HG03175 (cell line): ENCODE results near the gene ANKRD6.
"Not testable (repeated sequence)": the region's sequence is repeated elsewhere in the genome, so short reads cannot be mapped to it uniquely, and the experiment has no call there.

ENCODE experiments used
- ATAC-seq: cut with Tn5 transposase; IDR thresholded peaks from one replicate; pipeline ENCODE4 v1.9.1; 2021; ENCODE audit warnings: mild to moderate bottlenecking, moderate library complexity; ENCODE audit not compliant: unreplicated experiment

ANKRD6 gene

DNA sequence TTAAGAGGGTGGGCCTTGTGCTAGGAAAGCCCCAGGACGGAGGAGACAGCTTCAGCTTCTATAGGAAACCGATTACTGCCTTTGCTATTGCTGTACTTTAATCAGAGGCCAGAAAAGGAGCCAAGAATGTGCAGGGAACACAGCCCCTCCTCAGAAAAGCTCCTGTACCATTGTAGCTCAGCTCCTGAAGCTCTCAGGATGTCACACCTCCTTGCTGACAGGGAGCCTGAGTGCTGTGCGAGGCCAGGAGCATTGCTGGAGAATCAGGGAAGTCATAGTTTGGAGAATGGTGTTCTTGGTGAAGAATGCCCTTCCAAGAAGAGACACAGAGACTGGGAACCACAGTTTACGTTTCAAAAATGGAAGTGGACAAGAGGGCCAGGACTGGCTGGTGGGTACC is 158.8 kb downstream of the ANKRD6 start:
- no peak for ATAC-seq

DNA sequence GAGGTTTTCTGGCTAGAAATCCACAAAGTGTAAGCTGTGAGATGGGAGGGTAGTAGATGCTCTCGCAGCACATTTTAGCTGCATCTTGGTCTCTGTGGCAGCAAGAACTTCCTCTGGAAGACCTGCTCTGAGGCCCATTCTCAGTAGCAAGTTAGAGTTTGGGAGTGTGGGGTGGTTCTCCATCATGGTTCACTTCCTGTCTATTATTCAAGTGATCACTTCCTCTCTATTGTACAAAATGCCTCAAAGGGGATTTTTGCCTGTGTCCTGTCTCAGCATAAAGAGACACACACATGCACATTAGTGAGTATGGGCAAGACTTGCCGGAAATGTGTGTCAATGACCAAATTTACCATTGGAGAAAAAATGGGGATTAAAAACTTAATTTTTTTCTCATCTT is 163.1 kb downstream of the ANKRD6 start:
- ATAC-seq = peak; percentile 89

DNA sequence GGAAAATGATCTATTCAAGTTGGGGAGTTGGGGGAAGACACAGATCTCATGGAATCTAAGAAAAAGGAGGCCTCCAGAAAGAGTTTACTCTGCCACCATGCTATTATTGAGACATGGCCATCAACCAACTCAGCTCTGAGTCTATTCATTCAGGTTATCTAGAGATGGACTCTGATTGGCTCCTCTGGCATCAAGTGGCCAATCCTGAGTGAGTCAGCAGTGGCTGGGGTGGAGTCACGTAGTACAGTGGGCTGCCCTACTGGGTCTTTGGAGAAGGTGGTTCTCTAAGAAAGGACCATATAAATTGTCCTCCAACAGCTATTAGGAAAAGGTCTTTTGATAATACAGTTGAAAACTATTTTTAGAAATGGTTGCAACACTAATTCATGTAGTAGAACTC is 163.5 kb downstream of the ANKRD6 start:
- no peak for ATAC-seq

DNA sequence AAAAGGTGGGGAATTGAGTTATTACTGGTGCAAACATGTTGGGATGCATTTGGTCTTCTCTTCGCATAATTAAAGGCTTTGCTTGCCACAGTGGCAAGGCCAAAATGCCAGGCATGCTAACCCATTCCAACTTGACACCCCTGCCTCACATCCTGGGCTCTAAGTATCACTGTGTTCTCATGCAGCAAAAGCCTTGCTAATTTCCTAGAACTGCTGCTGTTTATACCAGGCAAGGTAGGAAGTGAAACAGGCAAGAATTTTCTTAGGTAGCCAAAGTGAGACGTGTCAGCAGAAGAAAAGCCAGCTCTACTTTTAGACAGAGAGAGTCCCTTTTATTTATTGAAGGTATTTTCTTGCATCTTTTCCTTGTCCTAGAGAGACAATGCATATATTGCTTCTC is 164.4 kb downstream of the ANKRD6 start:
- no peak for ATAC-seq

DNA sequence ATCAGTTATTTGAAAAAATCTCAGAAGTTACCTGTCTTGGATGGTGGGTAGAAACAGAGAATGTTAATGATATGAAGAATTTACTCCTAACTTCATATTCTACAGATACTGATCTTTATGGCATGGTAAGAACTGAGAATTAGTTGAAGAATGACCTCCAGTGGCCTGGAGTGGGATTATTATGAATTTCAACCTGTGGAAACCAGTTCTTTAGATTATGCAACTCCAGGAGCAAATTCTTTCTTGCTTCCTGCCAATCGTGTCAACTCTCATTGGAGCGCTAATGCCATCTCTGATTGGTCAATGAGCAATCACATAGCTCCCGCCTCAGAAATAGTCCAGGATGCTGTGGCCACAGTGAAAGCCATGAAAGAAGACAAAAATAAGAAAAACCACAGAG is 165.0 kb downstream of the ANKRD6 start:
- no peak for ATAC-seq

DNA sequence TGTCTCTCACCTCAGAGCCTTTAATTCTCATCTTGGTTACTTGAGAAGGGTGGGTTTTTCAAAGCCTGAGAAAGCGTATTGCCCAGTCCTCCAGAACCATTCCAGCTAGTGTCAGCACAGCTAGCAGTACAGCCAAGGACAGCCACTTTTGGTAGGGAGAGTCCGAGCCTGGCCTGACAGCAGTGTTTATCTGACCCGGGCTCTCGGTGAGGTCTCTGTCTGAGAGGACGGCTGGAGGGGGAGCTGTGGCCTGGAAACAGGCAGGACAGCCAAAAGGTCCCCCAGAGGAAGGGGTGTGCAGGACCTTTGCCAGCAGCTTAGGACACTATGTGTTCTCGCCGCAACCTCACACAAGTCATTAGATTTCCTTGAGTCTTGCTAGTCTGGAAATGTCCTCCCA is 166.8 kb downstream of the ANKRD6 start:
- ATAC-seq = no peak

DNA sequence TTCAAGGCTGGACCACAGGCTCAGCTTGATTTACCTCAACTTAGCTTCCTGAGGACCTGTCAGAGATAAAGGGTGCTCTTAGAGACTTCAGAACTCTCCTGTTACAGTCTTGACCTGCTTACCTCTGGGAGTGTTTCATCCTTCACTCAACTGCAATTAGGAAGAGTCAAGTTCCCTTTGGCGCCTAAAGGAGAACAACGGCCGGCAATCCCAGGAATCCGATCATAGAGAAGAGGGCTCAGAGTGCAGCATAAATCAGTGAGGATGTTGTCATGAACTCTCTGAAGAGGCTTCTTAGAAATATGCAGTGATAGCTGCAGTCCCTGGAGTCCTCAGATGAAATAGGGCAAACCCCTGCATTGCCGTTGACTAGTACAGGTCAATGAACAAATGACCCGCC is 169.2 kb downstream of the ANKRD6 start:
- no peak for ATAC-seq

DNA sequence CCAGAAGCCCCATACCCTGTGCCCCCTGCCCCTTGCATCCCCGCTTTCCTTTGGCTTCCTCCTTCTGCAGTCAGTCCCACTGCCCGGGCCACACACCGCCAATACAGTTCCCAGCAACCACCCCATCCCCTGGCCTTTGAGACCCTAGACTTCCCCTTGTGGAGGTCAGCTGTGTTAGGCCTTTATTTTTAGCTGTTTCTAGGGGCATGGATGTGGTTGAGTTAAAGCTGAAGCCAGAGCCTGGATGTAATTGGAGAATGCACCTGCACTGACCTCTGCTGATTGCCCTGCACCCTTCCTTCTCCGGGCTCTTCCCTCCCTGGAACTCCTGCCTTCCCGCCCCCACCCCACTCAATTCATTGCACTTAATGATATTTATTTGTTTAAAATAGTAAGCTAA is 171.7 kb downstream of the ANKRD6 start:
- no peak for ATAC-seq

DNA sequence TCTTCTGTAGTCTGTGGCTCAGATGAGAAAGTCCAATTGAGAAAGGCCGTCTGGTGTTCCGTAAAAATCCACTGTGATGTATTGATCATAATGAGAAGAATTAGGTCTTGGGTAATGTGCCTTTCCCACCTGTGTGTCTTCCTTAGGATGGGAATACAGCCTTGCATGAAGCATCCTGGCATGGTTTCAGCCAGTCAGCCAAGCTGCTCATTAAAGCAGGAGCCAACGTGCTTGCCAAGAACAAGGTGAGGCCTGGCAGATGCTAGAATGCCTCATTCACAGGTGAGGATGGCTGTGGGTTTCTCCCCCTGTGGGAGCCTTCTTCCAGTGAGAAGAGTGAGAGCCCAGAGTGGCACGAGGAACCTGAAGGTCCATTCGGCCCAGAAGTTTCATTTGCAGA is 172.9 kb downstream of the ANKRD6 start:
- ATAC-seq = no peak

DNA sequence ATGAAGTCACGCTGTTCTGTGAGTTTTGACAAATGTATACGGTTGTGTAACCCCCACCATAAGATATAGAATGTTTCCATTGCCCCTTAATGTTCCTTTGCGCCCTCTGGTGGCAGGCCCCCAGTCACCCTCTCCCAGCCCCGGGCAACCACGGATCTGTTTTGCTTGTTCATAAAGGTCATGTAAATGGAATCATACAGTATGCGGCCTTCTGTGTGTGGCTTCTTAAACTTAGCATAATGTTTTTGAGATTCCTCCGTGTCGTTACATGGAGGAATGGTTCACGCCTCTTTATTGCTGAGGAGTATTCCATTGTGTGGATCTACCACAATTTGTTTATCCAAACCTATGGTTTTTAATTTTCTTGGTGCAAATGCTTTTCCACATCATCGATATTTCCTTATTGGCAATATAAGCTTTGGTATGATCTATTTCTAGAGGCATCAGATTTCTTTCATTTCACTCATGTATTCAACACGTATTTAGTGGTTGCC is 177.2 kb downstream of the ANKRD6 start:
- ATAC-seq = peak; percentile 59

DNA sequence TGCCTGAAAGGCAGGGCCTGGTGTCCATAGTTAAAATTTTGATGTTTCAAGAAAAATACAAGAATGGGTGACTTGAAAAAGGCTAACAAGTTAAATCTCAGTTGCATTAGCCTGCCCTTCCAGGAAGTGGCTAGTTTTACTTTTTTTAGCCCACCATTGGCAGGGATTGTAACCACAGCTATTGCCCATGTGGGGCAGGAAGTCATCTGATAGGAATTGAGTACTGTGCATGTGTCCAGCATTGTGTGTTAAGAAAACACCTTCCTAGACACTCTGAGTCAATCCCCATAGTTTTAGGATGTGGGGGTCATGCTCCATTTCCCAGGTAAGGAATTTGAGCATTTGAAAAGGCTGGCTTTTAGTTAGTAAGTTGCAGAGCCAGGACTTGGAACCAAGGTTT is 178.7 kb downstream of the ANKRD6 start:
- no peak for ATAC-seq

DNA sequence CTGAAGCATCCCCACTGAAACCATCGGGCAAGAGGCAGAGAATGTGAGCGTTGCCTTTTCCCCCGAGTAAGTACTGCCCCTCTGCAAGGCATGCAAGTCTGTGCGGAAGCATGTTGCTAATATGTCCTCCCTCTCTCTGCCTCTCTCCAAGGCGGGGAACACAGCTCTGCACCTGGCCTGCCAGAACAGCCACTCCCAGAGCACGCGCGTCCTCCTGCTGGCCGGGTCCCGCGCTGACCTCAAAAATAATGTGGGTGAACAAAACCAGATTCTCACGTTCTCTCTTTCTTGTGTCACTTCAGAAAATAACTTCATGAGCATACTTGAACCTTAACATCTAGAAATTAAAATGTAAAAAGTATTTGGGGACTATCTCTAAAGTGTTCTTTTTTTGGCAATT is 179.2 kb downstream of the ANKRD6 start:
- ATAC-seq = no peak

DNA sequence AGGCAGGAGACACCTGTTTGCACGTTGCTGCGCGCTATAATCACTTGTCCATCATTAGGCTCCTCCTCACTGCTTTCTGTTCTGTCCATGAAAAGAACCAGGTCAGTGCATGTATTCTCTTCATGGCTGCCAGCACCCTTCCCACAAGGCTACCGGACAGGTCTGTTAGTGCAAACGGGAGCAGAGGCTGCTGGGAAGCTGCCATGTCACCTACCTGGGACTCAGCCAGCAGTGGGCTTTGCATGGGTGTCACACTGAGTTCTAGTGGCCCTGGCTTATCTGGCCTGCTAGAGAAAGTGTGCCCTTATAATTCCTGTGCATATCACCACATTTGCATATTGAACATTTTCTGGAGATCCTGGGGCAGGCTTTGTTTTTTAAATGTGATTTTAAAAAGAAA is 180.8 kb downstream of the ANKRD6 start:
- ATAC-seq = no peak

DNA sequence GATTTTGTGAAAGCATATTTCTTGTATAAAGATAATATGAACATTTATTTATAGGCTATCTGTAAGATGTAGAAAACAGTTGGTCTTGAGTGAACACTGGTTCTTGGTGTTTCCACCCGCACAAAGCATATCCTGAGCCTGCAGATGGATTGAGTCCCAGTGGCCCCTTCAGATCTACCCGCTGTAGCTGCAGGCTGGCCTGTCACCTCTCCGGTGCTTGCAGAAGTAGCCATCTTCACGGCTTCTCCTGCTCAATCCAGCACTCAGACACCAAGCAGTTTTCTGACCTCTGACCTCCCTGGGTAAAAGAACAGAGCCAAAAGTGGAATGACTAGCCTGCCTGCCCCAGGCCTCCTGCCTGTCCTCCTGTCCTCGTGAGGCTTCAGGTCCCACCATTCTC is 182.9 kb downstream of the ANKRD6 start:
- ATAC-seq = no peak

DNA sequence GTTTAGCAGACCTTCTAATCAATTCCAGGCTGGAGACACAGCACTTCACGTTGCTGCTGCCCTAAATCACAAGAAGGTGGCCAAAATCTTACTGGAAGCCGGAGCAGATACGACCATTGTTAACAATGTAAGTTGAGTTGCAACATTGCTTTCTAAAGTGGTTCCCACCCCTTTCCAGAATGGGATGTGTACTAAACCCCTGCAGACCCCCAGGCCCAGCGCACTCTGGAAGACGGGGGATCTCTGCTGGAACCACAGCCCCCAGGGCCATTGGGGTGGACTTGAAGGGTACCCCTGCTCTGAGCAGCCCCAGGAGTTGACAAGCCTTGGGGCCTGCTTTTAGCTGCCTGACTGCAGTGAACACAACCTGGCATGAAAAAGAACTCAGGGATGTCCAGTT is 183.6 kb downstream of the ANKRD6 start:
- no peak for ATAC-seq

DNA sequence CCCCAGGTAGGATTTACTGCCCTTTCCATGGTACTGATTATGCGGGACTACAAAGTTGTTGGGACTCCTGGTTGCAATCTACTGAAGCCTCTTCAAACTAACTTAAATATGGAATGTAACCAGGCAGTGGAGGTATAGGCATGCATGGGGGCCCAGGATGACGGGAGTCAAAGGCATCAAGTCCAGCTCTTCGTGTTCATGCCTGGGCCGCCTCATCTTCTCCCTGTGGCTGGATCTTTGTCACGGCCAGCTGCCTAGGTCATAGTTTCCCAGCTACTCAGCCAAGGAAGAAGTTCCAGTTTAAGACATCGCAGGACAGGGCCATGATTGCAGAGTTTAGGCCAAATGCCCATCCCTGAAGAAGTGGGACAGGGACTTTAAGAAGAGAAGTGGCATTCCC is 185.1 kb downstream of the ANKRD6 start:
- no peak for ATAC-seq

DNA sequence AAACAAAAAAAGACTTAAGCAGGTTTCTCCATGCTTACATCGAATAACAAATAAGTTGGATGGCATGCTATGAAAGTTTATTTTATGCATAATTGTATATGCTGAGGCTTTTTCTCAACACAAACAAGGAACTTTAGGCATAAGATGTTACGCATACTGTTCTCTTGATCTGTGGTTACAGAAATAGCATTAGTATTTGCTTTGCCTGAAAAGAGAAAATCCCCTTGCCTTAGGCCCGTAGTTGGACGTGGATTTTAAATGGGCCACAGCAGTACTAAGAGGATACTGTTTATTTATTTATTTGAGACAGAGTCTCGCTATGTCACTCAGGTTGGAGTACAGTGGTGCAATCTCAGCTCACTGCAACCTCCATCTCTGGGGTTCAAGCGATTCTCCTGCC is 186.6 kb downstream of the ANKRD6 start:
- ATAC-seq = no peak

DNA sequence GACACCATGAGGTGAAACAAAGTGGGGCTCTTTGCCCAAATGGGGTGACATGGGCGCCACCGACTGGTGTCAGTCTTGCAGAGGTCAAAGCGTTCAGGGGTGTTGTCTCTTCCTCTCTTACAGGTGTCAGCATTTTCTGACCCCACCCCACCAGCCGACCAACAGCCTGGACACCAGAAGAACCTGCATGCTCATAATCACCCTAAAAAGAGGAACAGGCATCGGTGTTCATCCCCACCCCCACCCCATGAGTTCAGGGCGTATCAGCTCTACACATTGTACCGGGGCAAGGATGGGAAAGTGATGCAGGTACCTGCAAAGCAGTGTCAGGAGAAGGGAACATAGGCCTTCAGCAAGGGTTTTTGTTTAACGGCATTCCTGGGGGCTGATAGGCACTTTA is 190.8 kb downstream of the ANKRD6 start:
- ATAC-seq = no peak

DNA sequence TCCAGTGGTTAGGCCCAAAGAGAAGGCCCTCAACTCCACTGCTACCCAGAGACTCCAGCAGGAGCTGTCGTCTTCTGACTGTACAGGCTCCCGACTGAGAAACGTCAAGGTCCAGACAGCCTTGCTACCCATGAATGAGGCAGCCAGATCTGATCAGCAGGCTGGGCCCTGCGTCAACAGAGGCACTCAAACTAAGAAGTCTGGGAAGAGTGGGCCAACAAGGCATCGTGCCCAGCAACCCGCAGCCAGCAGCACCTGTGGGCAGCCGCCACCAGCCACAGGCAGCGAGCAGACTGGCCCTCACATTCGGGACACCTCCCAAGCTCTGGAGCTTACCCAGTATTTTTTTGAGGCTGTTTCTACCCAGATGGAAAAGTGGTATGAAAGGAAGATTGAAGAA is 197.5 kb downstream of the ANKRD6 start:
- ATAC-seq = no peak

DNA sequence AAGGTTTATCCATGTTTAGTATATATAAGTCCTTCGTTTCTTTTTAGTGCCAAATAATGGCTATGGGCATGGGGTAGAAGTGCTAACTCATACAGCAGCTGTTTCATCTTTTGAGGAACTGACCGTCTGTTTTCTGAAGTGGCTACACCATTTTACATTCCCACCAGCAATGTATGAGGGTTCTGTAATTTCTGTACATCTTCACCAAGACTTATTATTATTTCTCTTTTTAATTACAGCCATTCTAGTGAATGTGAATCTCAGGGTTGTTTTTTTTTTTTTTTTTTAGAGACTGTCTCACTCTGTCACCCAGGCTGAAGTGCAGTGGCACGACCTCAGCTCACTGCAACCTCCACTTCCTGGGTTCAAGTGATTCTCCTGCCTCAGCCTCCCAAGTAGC is 203.5 kb downstream of the ANKRD6 start:
- not testable (repeated sequence) for ATAC-seq

DNA sequence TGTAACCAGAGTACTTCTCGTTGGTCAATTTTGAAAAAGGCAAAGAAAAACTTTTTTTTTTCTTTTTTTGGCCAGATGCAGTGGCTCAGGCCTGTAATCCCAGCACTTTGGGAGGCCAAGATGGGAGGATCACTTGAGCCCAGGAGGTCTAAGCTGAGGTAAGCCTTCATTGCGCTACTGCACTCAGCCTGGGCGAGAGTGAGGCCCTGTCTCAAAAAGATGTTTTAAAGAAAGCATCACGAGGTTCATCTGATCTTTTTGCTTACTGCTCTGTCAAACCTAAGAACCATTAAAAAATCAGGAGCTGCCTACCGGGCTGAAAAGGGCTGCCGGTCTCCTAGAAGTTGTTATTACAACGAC is 205.0 kb downstream of the ANKRD6 start:
- ATAC-seq = peak; percentile 3

DNA sequence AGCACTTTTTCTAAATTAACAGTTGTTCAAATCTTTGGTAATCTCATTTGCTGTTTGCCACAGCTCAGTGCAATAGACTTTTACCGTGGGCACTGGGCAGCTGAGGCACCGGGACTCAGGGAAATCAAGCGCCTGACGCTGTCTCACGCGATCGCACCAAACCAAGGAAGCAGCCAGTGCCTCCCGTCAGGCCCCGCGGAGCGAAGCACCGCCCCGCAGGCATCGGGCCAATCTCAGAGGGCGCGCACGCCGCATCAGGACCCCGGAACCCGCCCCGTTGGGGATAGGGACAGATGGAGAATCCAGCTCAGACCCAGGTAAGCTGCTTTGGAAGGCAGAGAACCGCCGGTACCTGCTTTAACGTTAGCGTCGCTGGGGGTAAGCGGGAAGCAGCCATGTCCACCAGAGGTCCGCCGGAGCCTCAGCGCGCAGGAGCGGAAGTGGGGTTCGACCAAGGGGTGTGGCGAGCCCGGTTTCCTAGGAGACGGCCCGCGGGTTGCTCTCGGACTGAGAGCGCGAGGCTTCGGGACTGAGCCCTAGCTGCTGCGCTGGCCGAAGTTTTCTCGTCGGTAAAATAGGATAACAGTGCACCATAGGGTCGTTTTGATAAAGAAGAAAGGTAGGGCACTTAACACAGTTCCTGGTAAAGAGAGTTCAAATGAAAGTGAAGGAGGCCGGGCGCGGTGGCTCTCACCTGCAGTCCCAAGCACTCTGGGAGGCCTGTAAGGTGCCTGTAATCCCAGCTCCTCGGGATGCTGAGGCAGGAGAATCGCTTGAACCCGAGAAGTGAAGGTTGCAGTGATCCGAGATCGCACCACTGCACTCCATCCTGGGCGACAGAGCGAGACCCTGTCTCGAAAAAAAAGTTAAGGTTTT is 205.6 kb downstream of the ANKRD6 start, which contains the start of gene LYRM2:
TSS of gene LYRM2 (minus strand) at position 428 of the 876 bp plus-strand sequence. CDS start at position 397, 31 bp downstream.
- ATAC-seq = peak; percentile 99

DNA sequence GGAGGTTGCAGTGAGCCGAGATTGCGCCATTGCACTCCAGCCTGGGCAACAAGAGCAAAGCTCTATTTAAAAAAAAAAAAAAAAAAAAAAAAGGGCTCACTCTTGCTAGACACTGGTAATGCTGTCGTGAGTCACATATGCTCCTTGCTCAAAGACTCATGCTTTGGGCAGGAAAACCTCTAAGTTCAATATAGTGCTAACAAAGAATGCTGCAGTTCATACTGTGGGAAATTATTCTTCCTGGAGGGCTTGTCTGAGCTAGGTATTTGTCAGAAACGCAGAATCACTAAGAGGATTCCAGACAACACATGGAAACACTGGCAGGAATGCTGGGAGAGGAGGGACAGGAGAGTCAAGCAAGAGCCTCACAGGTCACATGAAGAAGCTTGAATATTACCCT is 207.9 kb downstream of the ANKRD6 start:
- ATAC-seq = no peak
